ENCODE measurements around the gene LIMCH1.

DNA sequence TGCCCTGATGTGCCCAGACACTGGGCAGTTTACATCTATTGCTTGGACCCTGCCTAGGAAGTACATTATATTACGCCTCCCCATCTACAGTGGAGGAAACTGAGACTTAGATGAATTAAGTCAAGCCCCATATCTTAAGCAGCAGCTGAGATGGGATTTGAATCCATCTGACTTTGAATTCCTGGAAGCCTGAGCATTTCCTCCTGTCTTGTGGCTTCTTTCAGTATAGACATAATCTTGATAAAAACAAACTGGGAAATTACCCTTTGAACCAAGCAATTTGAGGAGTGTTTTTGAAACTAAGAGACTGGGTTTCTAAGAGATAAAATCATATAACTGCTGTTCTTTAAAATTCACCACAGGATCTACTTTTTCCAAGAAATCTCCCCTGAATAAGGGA, 18.6 kb downstream of the LIMCH1 start:
- TF ChIP-seq TAF1 (IDR thresholded peaks at IDR 0.05; ENCODE audit: borderline replicate concordance, low read depth, low read length): no peak
- no peak for TF ChIP-seq POLR2AphosphoS5 (IDR thresholded peaks at IDR 0.05; ENCODE audit: low read depth, low read length)
- TF ChIP-seq POLR2A (IDR thresholded peaks at IDR 0.05; ENCODE audit: low read depth, low read length): no peak
